ENCODE results near the gene KCNQ1OT1.

DNA sequence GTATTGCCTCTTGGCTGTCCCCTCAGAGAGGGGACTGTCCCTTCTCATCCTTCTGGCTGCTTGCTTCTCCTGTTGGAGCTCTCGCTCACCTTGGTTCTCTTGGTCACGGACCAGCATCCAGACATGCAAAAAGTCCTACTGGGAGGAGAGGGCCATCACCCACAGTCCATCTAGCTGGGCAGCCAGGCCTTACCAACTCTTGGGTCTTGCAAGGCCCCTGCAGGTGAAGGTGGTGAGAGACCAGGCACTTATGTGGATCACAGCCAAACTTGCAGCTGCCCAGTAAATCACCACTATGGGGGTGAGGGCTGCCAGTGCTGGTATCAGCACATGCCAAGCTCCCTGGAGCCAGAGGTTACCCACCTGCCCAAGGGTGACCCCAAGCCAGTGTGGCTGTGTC is 36.3 kb downstream of the KCNQ1OT1 start:
- TF ChIP-seq CTCF (IDR thresholded peaks at IDR 0.05 in 8 of 11, conservative IDR thresholded peaks at IDR 0.05 in 3 of 11): no peak
- no peak for TF ChIP-seq POLR2AphosphoS5 (IDR thresholded peaks at IDR 0.05)
- no peak for TF ChIP-seq POLR2A (IDR thresholded peaks at IDR 0.05)
